Thymus (tissue), 11 donors: ENCODE results near the gene RPS5. TPM values are rescaled to one million over a fixed set of nuclear protein-coding genes. Genes with fewer than 3 reads are reported as not detected.

Experiments
- DNase-seq, 9 donors: peaks; one replicate each; pipeline ENCODE4 v3.0.0-alpha.2; 2013; ENCODE audit warnings: low spot score in 9 of 9, low read depth in 6 of 9, missing footprints in 1 of 9
- H3K27ac ChIP-seq, 2 donors: one replicate each; pipeline ENCODE4 v1.5.1; 2013; ENCODE audit warnings: control low read depth in 1 of 2, low read depth in 1 of 2, low read length in 1 of 2, mild to moderate bottlenecking in 1 of 2, moderate library complexity in 1 of 2
- H3K27me3 ChIP-seq, 2 donors: one replicate each; pipeline ENCODE4 v1.5.1; 2013; ENCODE audit warnings: low read length in 1 of 2; ENCODE audit not compliant: control insufficient read depth in 2 of 2, insufficient read depth in 1 of 2
- H3K36me3 ChIP-seq, 2 donors: one replicate each; pipeline ENCODE4 v1.5.1; 2013; ENCODE audit warnings: low read length in 1 of 2, mild to moderate bottlenecking in 1 of 2, moderate library complexity in 1 of 2; ENCODE audit not compliant: control insufficient read depth in 2 of 2, insufficient read depth in 2 of 2
- H3K4me1 ChIP-seq, 2 donors: one replicate each; pipeline ENCODE4 v1.5.1; 2013; ENCODE audit warnings: low read length in 2 of 2; ENCODE audit not compliant: control insufficient read depth in 2 of 2, insufficient read depth in 2 of 2
- H3K4me3 ChIP-seq, 2 donors: one replicate each; pipeline ENCODE4 v1.5.1; 2013; ENCODE audit warnings: low read length in 2 of 2, control low read depth in 1 of 2, mild to moderate bottlenecking in 1 of 2
- H3K9me3 ChIP-seq, 2 donors: one replicate each; pipeline ENCODE4 v1.5.1; 2013; ENCODE audit warnings: low read length in 1 of 2, mild to moderate bottlenecking in 1 of 2; ENCODE audit not compliant: control insufficient read depth in 2 of 2, insufficient read depth in 1 of 2
- WGBS: extraction: QIAGEN DNeasy Blood & Tissue Kit; methylation state at CpG from one replicate; pipeline ENCODE4 v1.1.7; 2013; 5-methylcytosine and 5-hydroxymethylcytosine counted together
- polyA plus RNA-seq: library from polyadenylated mRNA; stranded (reverse); fragments of 200-250 nt; gene quantifications from one replicate; pipeline ENCODE4 v1.2.3, GENCODE V29; 2013
- total RNA-seq: library from RNA; stranded (reverse); fragments of 120-200 nt; gene quantifications from one replicate; pipeline ENCODE4 v1.2.4, GENCODE V29; 2013
- donor health status: healthy.

Gene RPS5
- total and polyA plus RNA-seq, 2 donors = 942 to 1,573 TPM

GRCh38 chr19:58379246-58379645 is 7.8 kb upstream of the RPS5 start:
- no peak for DNase-seq
- no peaks in the 10 kb centered on the region for H3K36me3 ChIP-seq
- WGBS = 98% methylated on average over 6 of the region's 6 CpGs

GRCh38 chr19:58380037-58380661 is 6.9 kb upstream of the RPS5 start:
- H3K27ac ChIP-seq = peak overlapping the region; percentile 93 to 95
- no peaks in the 10 kb centered on the region for H3K27me3 ChIP-seq
- no peaks in the 10 kb centered on the region for H3K36me3 ChIP-seq
- WGBS = 12% methylated on average over 24 of the region's 24 CpGs
- H3K4me1 ChIP-seq = peaks cover 19 to 26% of the 10 kb centered on the region in 2 donors
- no peaks in the 10 kb centered on the region for H3K9me3 ChIP-seq
- DNase-seq = no peak
- H3K4me3 ChIP-seq = peak overlapping the region; percentile 77

More at GRCh38 chr19:58379246-58379645, 7.8 kb upstream of the RPS5 start:
- H3K4me1 ChIP-seq = peaks cover 19 to 26% of the 10 kb centered on the region in 2 donors
- no peaks in the 10 kb centered on the region for H3K27me3 ChIP-seq
- H3K27ac ChIP-seq = no peak overlapping the region
- no peak overlapping the region for H3K4me3 ChIP-seq
- no peaks in the 10 kb centered on the region for H3K9me3 ChIP-seq

GRCh38 chr19:58380662-58381459 is 6.2 kb upstream of the RPS5 start, which contains the start of gene ZNF837:
ZNF837 (minus strand) TSS chr19:58381030; CDS start chr19:58369332, 11,698 bp downstream.
- under 1% methylated on average over 83 of the region's 83 CpGs for WGBS
- Histone ChIP-seq H3K4me1 (peaks cover 19 to 33% of the 10 kb centered on the region in 2 donors), H3K27me3 (no peaks in the 10 kb centered on the region), H3K27ac (peak within 1 kb of the TSS; percentile 93 to 95), H3K36me3 (no peaks in the 10 kb centered on the region), H3K4me3 (peak within 1 kb of the TSS; percentile 77), H3K9me3 (no peaks in the 10 kb centered on the region)
- peak; percentile 96 to 100 (median 99) for DNase-seq

- 34% methylated on average over 26 of the region's 26 CpGs for WGBS
- Histone ChIP-seq H3K4me1 (peaks cover 26 to 38% of the 10 kb centered on the region in 2 donors), H3K27ac (peak overlapping the region; percentile 92 to 95), H3K9me3 (no peaks in the 10 kb centered on the region), H3K4me3 (peak overlapping the region; percentile 77), H3K27me3 (no peaks in the 10 kb centered on the region), H3K36me3 (no peaks in the 10 kb centered on the region)
- no peak for DNase-seq
Observed at GRCh38 chr19:58381460-58382212, 5.4 kb upstream of the RPS5 start.

GRCh38 chr19:58382997-58383603 is 4.0 kb upstream of the RPS5 start:
- Histone ChIP-seq H3K27me3 (no peaks in the 10 kb centered on the region), H3K36me3 (peaks cover 0 to 2% of the 10 kb centered on the region in 2 donors), H3K4me3 (no peak overlapping the region), H3K27ac (no peak overlapping the region), H3K4me1 (peaks cover 33 to 47% of the 10 kb centered on the region in 2 donors), H3K9me3 (no peaks in the 10 kb centered on the region)
- no peak for DNase-seq
- 97% methylated on average over 6 of the region's 6 CpGs for WGBS

GRCh38 chr19:58385313-58385890 is 1.7 kb upstream of the RPS5 start:
- peaks cover 27 to 37% of the 10 kb centered on the region in 2 donors for H3K4me1 ChIP-seq
- no peak for DNase-seq
- H3K36me3 ChIP-seq = peaks cover 3 to 14% of the 10 kb centered on the region in 2 donors
- no peaks in the 10 kb centered on the region for H3K9me3 ChIP-seq
- H3K4me3 ChIP-seq = peak overlapping the region in 1 of 2 donors; percentile 92
- peak overlapping the region; percentile 13 to 94 for H3K27ac ChIP-seq
- WGBS = 94% methylated on average over 9 of the region's 9 CpGs
- H3K27me3 ChIP-seq = no peaks in the 10 kb centered on the region

- Histone ChIP-seq H3K4me1 (peaks cover 27 to 37% of the 10 kb centered on the region in 2 donors), H3K4me3 (peak overlapping the region; percentile 75 to 92)
Observed at GRCh38 chr19:58385891-58386575, 1.0 kb upstream of the RPS5 start.

More at GRCh38 chr19:58385891-58386575, 1.0 kb upstream of the RPS5 start:
- peaks cover 3 to 21% of the 10 kb centered on the region in 2 donors for H3K36me3 ChIP-seq
- H3K27me3 ChIP-seq = no peaks in the 10 kb centered on the region
- 19% methylated on average over 36 of the region's 36 CpGs for WGBS
- DNase-seq = peak in 1 of 9 donors; percentile 41
- H3K9me3 ChIP-seq = no peaks in the 10 kb centered on the region
- peak overlapping the region; percentile 94 to 97 for H3K27ac ChIP-seq
